SJCRH30 (cell line): ENCODE measurements around the gene CD96. TPM values are rescaled to one million over a fixed set of nuclear protein-coding genes. Genes with fewer than 3 reads are reported as not detected.
A peak's percentile ranks its signal among the peaks of the same experiment; 100 is the strongest.
"Not testable (repeated sequence)": the region's sequence is repeated elsewhere in the genome, so short reads cannot be mapped to it uniquely, and the experiment has no call there.

Source experiments
- DNase-seq, 2 experiments: peaks; one replicate each; pipeline ENCODE4 v3.0.0-alpha.2; 2015 to 2020
- H3K27ac ChIP-seq: fragments of 250-450 bp; sonication (Bioruptor Pico); 2 replicates; pipeline ENCODE4 v1.5.1; 2020; ENCODE audit warnings: mild to moderate bottlenecking, moderate library complexity
- H3K27me3 ChIP-seq: fragments of 250-450 bp; sonication (Bioruptor Pico); 2 replicates; pipeline ENCODE4 v1.5.1; 2020; ENCODE audit warnings: mild to moderate bottlenecking, moderate library complexity
- H3K36me3 ChIP-seq: fragments of 250-450 bp; sonication (Bioruptor Pico); 2 replicates; pipeline ENCODE4 v1.5.1; 2020; ENCODE audit warnings: mild to moderate bottlenecking, moderate library complexity
- H3K4me1 ChIP-seq: fragments of 250-450 bp; sonication (Bioruptor Pico); 2 replicates; pipeline ENCODE4 v1.5.1; 2020; ENCODE audit warnings: mild to moderate bottlenecking, moderate library complexity
- H3K4me3 ChIP-seq: fragments of 250-450 bp; sonication (Bioruptor Pico); 2 replicates; pipeline ENCODE4 v1.5.1; 2020; ENCODE audit warnings: mild to moderate bottlenecking, moderate library complexity
- H3K9me3 ChIP-seq: fragments of 250-450 bp; sonication (Bioruptor Pico); replicated peaks from 2 replicates; pipeline ENCODE4 v1.5.1; 2020; ENCODE audit warnings: mild to moderate bottlenecking, moderate library complexity
- total RNA-seq: library from RNA; depleted of rRNA; stranded (reverse); fragments of >200 nt; shearing (Covaris generic); gene quantifications from 2 replicates; pipeline ENCODE4 v1.2.3, GENCODE V29; 2014

Gene CD96
- total RNA-seq, 1 experiment from 2014 or later, result 0.28 TPM

DNA sequence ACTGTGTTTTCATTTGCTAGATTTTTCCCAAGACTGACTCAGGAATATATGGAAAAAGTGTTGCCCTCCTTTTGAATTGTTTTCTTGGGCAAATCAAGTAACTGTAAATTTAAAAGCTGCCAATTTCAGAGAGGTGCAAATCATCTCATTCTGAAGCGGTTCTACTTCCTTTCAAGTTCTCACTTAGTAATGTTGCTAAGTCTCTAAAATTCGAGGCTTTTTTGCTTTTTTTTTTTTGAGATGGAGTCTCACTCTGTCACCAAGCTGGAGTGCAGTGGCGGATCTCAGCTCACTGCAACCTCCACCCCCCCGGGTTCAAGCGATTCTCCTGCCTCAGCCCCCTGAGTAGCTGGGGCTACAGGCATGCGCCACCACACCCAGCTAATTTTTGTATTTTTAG, 130.5 kb downstream of the CD96 start:
- not testable (repeated sequence) for H3K4me3 ChIP-seq, DNase-seq, H3K27me3 ChIP-seq, H3K9me3 ChIP-seq, H3K36me3 ChIP-seq, H3K27ac ChIP-seq
- H3K4me1 ChIP-seq, result peaks cover 23% of the 10 kb centered on the region

DNA sequence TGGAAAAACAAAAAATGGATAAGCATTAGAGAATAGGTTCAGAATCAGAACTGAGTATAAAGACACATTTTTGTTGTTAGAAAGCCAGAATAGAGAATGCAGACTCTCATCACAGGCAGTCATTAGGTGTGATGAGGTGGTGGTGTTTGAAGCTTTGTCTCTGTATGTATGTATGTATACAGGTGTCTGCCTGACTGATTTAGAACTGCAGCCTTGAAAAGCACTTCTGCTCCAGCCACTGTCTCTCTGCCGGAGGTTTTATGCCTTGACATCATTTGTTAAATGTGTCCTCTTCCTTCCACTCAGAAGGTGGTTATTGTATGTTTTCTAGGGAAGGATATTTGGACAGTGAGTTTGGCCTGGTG, 133.8 kb downstream of the CD96 start:
- H3K27me3 ChIP-seq, result no peaks in the 10 kb centered on the region
- no peaks in the 10 kb centered on the region for H3K36me3 ChIP-seq
- H3K27ac ChIP-seq, result no peak overlapping the region
- no peaks in the 10 kb centered on the region for H3K9me3 ChIP-seq
- H3K4me3 ChIP-seq, result peak overlapping the region; percentile 67
- H3K4me1 ChIP-seq, result peaks cover 10% of the 10 kb centered on the region; the same call in 1 of the 2 replicates
- DNase-seq, result no peak

DNA sequence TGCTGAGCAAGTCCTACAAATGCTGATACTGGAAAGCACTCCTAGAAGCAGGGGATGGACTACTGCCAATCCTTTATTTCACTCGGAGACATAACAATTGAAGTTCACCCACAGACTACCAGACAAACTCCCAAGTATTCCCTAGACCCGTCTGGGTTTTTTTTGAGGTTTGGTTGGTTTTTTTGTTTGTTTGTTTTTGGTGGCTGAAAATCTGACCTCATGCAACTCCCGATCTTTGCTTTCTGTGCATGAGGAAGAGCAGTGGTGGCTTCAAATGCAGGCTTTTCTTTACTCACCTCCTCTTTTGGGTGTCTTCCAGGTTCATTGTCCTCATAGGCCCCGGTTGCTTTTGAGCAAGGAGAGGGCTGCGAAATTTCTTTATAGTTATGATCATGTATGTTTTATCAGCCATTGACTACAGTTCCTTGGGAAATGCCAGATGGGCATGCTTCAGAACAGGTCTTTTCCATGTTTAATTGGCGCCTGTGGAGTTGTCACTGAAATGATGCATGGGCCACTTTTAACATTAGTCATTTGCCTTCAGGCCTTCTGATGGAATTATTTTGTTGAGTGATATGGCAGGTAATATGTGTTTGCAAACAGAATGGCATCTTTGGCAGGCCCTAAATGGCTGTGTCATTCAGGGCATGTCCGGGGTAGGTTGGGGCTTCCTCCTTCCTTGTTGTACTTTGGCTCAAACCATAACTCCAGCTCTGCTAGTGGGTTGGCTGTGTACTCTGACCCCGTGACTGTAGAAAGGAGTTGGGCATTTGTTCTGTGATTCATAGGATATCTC, 134.4 kb downstream of the CD96 start:
- peak in 1 of 2 experiments; percentile 17 for DNase-seq
- Histone ChIP-seq H3K27me3 (no peaks in the 10 kb centered on the region), H3K9me3 (no peaks in the 10 kb centered on the region), H3K27ac (no peak overlapping the region), H3K4me1 (peaks cover 10% of the 10 kb centered on the region; the same call in 1 of the 2 replicates), H3K36me3 (no peaks in the 10 kb centered on the region), H3K4me3 (peak overlapping the region; percentile 67)

DNA sequence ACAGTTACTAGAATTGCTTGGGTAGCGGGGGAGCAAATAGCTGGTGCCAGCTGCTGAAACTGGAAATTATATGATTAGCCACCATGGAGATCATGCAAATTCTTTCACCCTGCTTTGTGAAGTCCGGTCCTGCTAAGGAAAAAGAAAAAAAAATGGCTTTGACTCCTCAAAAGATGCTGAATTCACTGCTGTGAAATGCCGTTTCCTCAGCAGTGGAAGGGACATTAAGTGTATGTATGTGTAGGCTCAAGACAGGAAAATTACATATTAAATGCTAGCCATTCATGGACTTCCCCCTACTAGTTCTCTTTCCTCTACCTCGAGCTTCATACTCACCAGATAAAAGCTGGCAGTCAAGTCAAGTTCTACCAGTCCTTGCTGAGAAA, 135.0 kb downstream of the CD96 start:
- H3K4me3 ChIP-seq, result no peak overlapping the region
- no peaks in the 10 kb centered on the region for H3K9me3 ChIP-seq
- no peaks in the 10 kb centered on the region for H3K36me3 ChIP-seq
- H3K27ac ChIP-seq, result no peak overlapping the region
- no peak for DNase-seq
- H3K4me1 ChIP-seq, result peaks cover 10% of the 10 kb centered on the region; the same call in 1 of the 2 replicates
- no peaks in the 10 kb centered on the region for H3K27me3 ChIP-seq

DNA sequence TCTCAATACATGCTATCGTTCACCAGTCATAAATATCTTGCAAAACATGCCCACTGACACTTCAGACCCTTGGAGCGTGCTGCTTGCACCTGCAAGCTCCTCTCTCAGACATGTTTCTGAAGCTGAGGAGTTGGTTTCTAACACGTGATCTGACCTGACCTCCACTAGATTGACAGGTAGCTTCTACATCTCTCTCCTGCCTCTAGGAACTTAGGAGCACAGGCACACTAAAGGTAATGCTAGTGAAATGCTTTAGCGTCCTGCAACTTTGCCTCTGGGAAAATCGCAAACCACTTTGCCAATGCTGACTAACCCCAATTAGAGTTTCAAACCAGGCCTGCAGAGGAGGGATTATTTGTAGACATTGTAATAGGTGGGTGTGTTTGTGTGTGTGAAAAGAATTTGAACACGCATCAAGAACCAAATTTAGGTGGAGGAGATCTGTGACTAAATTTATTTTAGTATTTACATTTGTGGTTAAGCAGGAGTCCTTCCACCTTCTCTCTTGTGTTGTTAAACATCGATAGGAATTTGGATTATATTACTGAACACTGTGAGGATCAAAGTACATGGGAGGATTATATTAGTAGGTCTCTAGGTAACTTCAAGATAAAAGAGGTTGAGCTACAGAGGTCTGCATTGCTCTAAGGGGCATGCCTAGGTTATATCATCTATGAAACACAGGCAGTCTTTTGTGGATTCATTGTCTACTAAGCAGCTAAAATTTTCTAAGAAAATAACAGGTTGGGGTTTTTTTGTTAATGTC, 139.8 kb downstream of the CD96 start:
- Histone ChIP-seq H3K36me3 (no peaks in the 10 kb centered on the region), H3K27ac (no peak overlapping the region), H3K9me3 (no peaks in the 10 kb centered on the region), H3K4me3 (no peak overlapping the region), H3K4me1 (no peaks in the 10 kb centered on the region), H3K27me3 (no peaks in the 10 kb centered on the region)
- DNase-seq, result no peak

DNA sequence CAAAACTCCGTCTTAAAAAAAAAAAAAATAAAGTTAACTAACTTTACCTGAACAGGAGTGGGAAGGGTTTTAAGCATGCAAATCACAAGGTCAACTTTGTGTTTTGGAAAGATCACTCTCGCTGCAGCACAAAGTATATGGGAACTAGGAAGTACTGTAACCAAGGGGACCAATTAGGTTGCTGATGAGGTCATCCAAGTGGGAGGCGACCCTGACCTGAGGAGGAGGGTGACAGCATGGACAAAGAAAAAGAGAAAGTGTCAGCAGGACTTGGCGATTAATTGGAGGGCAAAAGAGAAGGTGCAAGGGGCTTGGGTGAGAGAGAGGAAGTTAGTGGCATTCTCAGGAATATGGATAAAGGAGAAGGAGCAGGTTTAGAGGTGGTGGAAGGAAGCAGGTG, 142.6 kb downstream of the CD96 start:
- no peak overlapping the region for H3K27ac ChIP-seq

DNA sequence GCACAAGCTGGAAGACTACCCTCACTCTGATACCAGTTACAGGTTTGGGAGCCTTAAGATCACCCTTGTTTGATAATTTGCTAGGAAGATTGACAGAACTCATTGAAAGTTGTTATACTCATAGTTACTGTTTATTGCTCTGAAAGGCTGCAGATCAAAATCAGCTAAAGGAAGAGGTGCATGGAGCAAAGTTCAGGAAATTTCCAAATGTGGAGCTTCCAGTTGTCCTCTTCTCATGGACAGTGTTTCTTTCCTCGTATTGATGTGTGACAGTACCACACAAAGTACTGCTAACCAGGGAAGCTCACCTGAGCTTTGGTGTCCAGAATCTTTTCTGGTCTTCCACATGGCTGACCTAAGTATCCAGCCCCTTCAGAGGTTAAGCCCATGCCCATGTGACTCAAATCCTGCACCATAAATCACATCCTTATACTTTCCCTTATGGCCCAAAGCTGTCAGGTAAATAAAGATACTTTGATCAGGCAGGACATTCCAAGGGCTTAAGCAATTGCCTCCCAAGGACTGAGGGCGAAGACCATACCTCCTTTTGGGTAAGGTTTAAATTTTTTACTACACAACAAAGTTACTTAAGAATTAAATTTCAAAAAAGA, 146.3 kb downstream of the CD96 start:
- H3K9me3 ChIP-seq, result no peaks in the 10 kb centered on the region
- no peaks in the 10 kb centered on the region for H3K4me1 ChIP-seq
- H3K4me3 ChIP-seq, result no peak overlapping the region
- no peak overlapping the region for H3K27ac ChIP-seq
- no peak for DNase-seq
- no peaks in the 10 kb centered on the region for H3K27me3 ChIP-seq
- no peaks in the 10 kb centered on the region for H3K36me3 ChIP-seq

More for the DNA sequence above, 142.6 kb downstream of the CD96 start:
- Histone ChIP-seq H3K27me3 (no peaks in the 10 kb centered on the region), H3K4me1 (no peaks in the 10 kb centered on the region), H3K36me3 (no peaks in the 10 kb centered on the region), H3K4me3 (no peak overlapping the region), H3K9me3 (no peaks in the 10 kb centered on the region)
- DNase-seq, result no peak

DNA sequence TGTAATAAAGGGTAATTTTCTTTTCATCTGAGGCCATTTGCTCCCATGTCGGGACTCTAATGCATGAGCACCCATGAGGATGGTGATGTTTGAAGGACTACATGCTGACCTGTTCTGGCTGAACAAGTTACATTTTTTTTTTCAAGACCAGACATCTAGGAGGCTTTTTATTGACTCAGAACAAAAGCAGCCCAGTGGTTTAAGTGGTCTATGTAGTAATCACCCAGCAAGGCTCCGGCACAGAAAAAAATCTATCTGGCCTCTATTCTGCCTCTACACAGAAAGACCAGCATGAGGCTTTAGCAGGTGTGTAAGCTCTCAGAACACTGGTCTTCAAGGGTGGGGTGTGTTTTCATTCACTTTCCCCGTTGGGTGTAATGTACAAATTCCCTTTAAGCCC, 148.2 kb downstream of the CD96 start:
- Histone ChIP-seq H3K4me3 (no peak overlapping the region), H3K27ac (no peak overlapping the region), H3K27me3 (no peaks in the 10 kb centered on the region), H3K36me3 (no peaks in the 10 kb centered on the region), H3K4me1 (no peaks in the 10 kb centered on the region), H3K9me3 (no peaks in the 10 kb centered on the region)
- no peak for DNase-seq

DNA sequence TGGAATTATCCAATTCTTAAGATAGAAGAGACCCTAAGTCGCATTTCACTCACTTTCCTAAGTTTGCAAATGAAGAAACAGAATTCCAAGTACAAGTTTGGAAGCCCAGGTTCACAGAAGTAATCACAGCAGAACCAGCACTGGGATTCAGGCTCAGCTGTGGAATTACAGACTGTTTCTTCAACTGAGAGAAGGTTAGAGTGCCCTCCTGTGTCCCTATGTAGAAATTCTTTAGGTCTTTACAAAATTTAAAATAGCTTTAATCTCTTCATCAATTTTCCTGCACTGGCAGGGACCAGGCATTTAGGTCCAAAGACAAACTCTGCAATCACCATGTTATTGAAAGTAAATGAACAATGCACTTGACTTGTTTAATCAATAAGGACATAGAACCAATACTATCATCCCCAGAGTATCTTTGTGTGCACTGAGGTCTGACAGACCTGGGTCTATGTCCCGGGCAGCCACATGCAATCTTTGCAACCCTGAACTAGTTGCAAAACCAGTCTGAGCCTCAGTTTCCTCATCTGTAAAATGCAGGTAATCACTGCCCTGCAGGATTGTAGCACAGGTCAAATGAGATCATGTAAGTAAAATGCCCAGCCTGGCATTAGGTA, 149.4 kb downstream of the CD96 start:
- H3K27ac ChIP-seq, result no peak overlapping the region
- no peak overlapping the region for H3K4me3 ChIP-seq
- no peaks in the 10 kb centered on the region for H3K27me3 ChIP-seq
- DNase-seq, result peak in 1 of 2 experiments; percentile 55
- no peaks in the 10 kb centered on the region for H3K4me1 ChIP-seq
- no peaks in the 10 kb centered on the region for H3K9me3 ChIP-seq
- H3K36me3 ChIP-seq, result no peaks in the 10 kb centered on the region

DNA sequence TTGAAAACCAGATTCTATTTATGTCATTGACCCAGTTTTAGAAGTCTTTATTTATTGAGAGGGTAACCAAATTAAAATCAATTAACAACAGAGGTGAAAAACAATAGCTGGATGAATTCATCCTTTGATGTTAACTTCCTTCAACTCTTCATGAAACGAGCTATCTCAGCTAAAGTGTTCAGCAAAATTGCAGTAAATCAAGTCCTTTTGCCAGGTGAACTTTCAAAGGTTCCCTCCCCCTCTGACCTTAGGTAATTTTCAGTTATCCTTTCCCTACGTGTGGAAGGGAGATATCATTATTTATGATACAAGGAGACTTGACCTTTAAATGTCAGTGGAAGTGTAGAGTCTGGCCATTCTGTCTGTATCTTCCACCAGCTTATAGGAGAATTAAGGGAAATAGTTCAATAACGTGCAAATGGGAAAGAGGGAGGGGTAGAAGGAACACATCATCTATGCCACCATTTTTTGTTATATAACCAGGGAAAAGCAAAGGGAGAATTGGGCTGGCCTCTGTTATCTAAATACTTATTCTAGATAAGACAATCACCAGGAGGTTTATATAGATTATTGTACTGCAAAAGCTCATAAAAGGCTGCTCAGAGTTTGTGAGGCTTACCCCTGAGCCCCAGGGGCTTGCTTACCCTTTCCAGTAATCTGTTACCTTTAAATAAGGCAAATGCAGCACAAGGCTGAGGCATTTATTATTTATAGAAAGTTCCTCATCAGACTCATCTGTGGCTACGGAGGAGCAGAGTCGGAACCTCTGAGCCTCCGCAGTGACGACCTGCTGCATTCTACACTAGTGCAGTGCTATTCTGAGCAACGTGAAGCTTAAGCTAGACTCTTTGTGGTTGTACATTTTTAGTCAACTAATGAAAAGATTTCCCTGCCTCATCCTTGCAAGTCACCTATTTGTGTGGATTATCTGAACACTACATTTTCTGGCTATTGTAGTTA, 150.9 kb downstream of the CD96 start:
- no peaks in the 10 kb centered on the region for H3K4me1 ChIP-seq
- no peaks in the 10 kb centered on the region for H3K9me3 ChIP-seq
- no peak overlapping the region for H3K27ac ChIP-seq
- H3K4me3 ChIP-seq, result no peak overlapping the region
- DNase-seq, result no peak
- no peaks in the 10 kb centered on the region for H3K27me3 ChIP-seq
- H3K36me3 ChIP-seq, result no peaks in the 10 kb centered on the region

DNA sequence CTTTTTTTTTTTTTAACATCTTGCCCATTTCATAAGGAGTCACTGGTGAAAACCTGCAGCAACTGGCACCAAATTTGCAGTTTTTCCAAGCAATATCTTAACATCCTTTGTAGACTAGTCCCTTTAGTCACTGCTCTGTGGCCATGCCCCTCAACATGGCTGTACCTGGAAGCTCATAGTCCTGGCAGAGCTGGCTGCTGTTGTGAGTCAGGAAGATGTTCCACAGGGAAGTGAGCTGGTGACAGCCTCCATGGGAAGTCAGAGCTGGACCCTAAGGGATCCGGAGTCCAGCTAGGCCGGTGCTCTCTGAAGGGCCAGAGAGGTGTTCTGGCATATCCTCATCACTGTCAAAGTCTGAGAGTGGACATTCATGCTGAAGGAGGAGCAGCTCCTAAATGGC, 152.5 kb downstream of the CD96 start:
- no peak overlapping the region for H3K4me3 ChIP-seq
- no peaks in the 10 kb centered on the region for H3K4me1 ChIP-seq
- no peaks in the 10 kb centered on the region for H3K36me3 ChIP-seq
- H3K27me3 ChIP-seq, result no peaks in the 10 kb centered on the region
- DNase-seq, result no peak
- H3K27ac ChIP-seq, result no peak overlapping the region
- no peaks in the 10 kb centered on the region for H3K9me3 ChIP-seq

DNA sequence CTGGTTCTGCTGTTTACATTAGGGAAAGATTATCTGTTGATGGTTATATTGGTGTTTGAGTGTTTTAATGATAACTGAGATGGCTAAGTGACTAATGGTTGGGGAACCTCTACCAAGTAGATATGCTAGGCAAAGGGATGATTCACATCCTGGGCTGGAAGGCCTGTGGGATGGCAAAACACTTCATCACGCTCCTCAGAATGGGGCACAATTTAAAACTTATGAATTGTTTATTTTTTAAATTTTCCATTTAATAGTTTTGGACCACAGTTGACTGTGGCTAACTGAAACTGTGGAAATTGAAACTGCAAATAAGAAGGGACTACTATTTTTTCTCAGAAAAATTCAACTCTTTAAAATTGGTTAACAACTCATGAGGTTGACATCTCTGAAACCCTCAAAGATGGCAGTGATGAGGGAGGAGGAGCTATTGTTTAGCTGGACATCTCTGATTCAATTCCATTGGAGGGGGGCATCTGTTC, 153.7 kb downstream of the CD96 start:
- no peaks in the 10 kb centered on the region for H3K9me3 ChIP-seq
- no peaks in the 10 kb centered on the region for H3K36me3 ChIP-seq
- no peaks in the 10 kb centered on the region for H3K4me1 ChIP-seq
- no peak overlapping the region for H3K27ac ChIP-seq
- H3K4me3 ChIP-seq, result no peak overlapping the region
- H3K27me3 ChIP-seq, result no peaks in the 10 kb centered on the region
- no peak for DNase-seq

DNA sequence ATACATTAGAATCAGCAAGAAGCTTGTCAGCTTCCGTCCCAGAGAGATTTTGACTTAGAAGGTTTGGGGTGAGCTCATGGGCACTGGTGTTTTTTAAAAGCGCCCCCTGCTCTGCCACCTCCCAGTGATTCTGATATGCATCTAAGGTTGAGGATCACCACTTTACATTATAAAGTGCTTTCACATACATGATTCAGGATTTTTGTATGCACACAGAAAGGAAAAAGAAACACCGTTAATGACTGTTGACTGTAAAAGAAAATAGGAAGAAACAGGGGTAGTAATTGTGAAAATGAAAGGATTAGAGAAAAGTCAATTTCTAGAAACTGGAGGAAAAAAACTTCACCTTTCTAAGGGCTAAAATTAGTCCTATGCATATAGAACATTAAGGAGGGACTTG, 158.1 kb downstream of the CD96 start:
- Histone ChIP-seq H3K4me1 (no peaks in the 10 kb centered on the region), H3K36me3 (no peaks in the 10 kb centered on the region), H3K27me3 (no peaks in the 10 kb centered on the region), H3K4me3 (no peak overlapping the region), H3K9me3 (no peaks in the 10 kb centered on the region), H3K27ac (no peak overlapping the region)
- DNase-seq, result no peak
